Adrenal gland (tissue), 12 donors: ENCODE results near the gene PI4KA. TPM values are rescaled to one million over a fixed set of nuclear protein-coding genes. Genes with fewer than 3 reads are reported as not detected.

Experiments used
- DNase-seq, 7 donors: peaks; one replicate each; pipeline ENCODE4 v3.0.0-alpha.2; 2019 to 2020
- H3K27ac ChIP-seq, 5 donors: fragments of 200-600 bp; sonication (generic) in 4 of 5; 1 replicate in 3 of 5; 2 replicates in 2 of 5; pipeline versions ENCODE4 v1.5.1 to v1.8.0; 2016 to 2020; ENCODE audit warnings: mild to moderate bottlenecking in 1 of 5
- H3K27me3 ChIP-seq: fragments of 200-600 bp; 2 replicates; pipeline ENCODE4 v1.8.0; 2021
- H3K36me3 ChIP-seq, 2 donors: fragments of 200-600 bp; replicated peaks in 1 of 2; 1 replicate in 1 of 2; 2 replicates in 1 of 2; pipeline versions ENCODE4 v1.5.1 to v1.8.0; 2018 to 2022
- H3K4me1 ChIP-seq, 2 donors: fragments of 200-600 bp; replicated peaks in 1 of 2; 1 replicate in 1 of 2; 2 replicates in 1 of 2; pipeline versions ENCODE4 v1.5.1 to v1.8.0; 2018 to 2021
- H3K4me3 ChIP-seq, 4 donors: fragments of 200-600 bp; sonication (generic) in 3 of 4; one replicate each; pipeline ENCODE4 v1.5.1; 2016 to 2018
- H3K9me3 ChIP-seq, 3 donors: fragments of 200-600 bp; sonication (generic) in 1 of 3; replicated peaks in 1 of 3; 1 replicate in 2 of 3; 2 replicates in 1 of 3; pipeline versions ENCODE4 v1.5.1 to v1.8.0; 2016 to 2021
- CTCF ChIP-seq, 6 experiments: fragments of 450-650 bp in 4 of 6; fragments of 200-600 bp in 2 of 6; sonication (generic) in 1 of 6; IDR thresholded peaks; 1 replicate in 5 of 6; 2 replicates in 1 of 6; pipeline versions ENCODE4 v1.5.1 to v1.8.0; 2016 to 2021; ENCODE audit warnings: antibody characterized with exemption in 6 of 6, mild to moderate bottlenecking in 2 of 6, moderate library complexity in 1 of 6
- POLR2A ChIP-seq, 2 donors: fragments of 450-650 bp; IDR thresholded peaks; one replicate each; pipeline ENCODE4 v1.6.1; 2017; ENCODE audit warnings: antibody characterized with exemption in 2 of 2, mild to moderate bottlenecking in 2 of 2, moderate library complexity in 1 of 2
- WGBS, 4 donors: extraction: QIAGEN DNeasy Blood & Tissue Kit in 2 of 4; methylation state at CpG; one replicate each; pipeline versions ENCODE4 v1.1.5 to v1.1.7; 2013 to 2017; 5-methylcytosine and 5-hydroxymethylcytosine counted together
- intact Hi-C, 2 donors: fragments of 100-400 bp; cut with DNase I; formaldehyde crosslinking; loops; one replicate each; pipeline versions ENCODE4 v1.14.1 to v1.15.0; 2022 to 2023
- polyA plus RNA-seq, 3 donors: library from polyadenylated mRNA; stranded (reverse); fragments of 200-250 nt in 2 of 3; fragments of 350-450 nt in 1 of 3; fragmentation: Illumina TruSeq in 1 of 3; extraction: RNeasy Lipid Tissue Mini Kit (QIAGEN cat#74804) in 1 of 3; gene quantifications; one replicate each; pipeline ENCODE4 v1.2.3, GENCODE V29; 2013 to 2014
- total RNA-seq, 9 donors: library from RNA; depleted of rRNA in 4 of 9; stranded (reverse); fragments of >200 nt in 4 of 9; fragments of 120-200 nt in 1 of 9; fragmentation: NEBNext Ultra II Directional in 1 of 9; extraction: Animal tissue kit (Norgen Biotek cat#: 25700) in 1 of 9; gene quantifications; one replicate each; pipeline versions ENCODE4 v1.1.0 to v1.2.4, GENCODE V29; 2013 to 2023
- donor health status: healthy with polysubstance abuse.
- donor health status: Bipolar disorder and iron deficiency.
- donor health status: DM: yes; HTN: yes; CAD: no.
- donor health status: DM: no; HTN: no; CAD: no.
- donor health status: DM: no; HTN: no; CAD: no.
- donor health status: DM: yes; HTN: yes; CAD: no.

The PI4KA gene
- total and polyA plus RNA-seq, 12 donors = 36.4 to 134 (median 85.6) TPM

- Histone ChIP-seq H3K9me3 (no peaks in the 10 kb centered on the region), H3K4me3 (no peak overlapping the region), H3K27ac (no peak overlapping the region), H3K4me1 (peaks cover 0 to 6% of the 10 kb centered on the region in 2 donors), H3K27me3 (no peaks in the 10 kb centered on the region), H3K36me3 (peaks cover 0 to 33% of the 10 kb centered on the region in 2 donors)
- DNase-seq = no peak
- no peak for TF ChIP-seq POLR2A (IDR thresholded peaks at IDR 0.05)
- no peak for TF ChIP-seq CTCF (IDR thresholded peaks at IDR 0.05)
- 91 to 100% (median 95%) methylated on average over 3 of the region's 3 CpGs for WGBS, 4 donors
- intact Hi-C loops = loop anchor here in 1 of 2 donors (10.0 kb wide), 1 partner anchor 58 kb away; no protein-coding TSS in a partner anchor
Measured at GRCh38 chr22:20783300-20783673, 75.3 kb downstream of the PI4KA start.

- no peak overlapping the region for H3K27ac ChIP-seq
- DNase-seq = no peak
- TF ChIP-seq POLR2A (IDR thresholded peaks at IDR 0.05) (no peak), CTCF (IDR thresholded peaks at IDR 0.05) (no peak)
- peaks cover 0 to 28% of the 10 kb centered on the region in 2 donors for H3K36me3 ChIP-seq
- no peaks in the 10 kb centered on the region for H3K27me3 ChIP-seq
- WGBS, 4 donors = 93 to 100% (median 96%) methylated on average over 4 of the region's 4 CpGs
- no peaks in the 10 kb centered on the region for H3K9me3 ChIP-seq
- no peak overlapping the region for H3K4me3 ChIP-seq
- H3K4me1 ChIP-seq = peaks cover 4 to 12% of the 10 kb centered on the region in 2 donors
- intact Hi-C loops = loop anchor here in 1 of 2 donors (10.0 kb wide), 1 partner anchor 58 kb away; no protein-coding TSS in a partner anchor
Measured at GRCh38 chr22:20782596-20783299, 75.9 kb downstream of the PI4KA start.

GRCh38 chr22:20782083-20782482, 76.5 kb downstream of the PI4KA start:
- intact Hi-C loops = loop anchor here in 1 of 2 donors (10.0 kb wide), 1 partner anchor 57 kb away; no protein-coding TSS in a partner anchor
- 86 to 96% (median 91%) methylated on average over 4 of the region's 4 CpGs for WGBS, 4 donors
- no peak overlapping the region for H3K4me3 ChIP-seq
- no peak for TF ChIP-seq POLR2A (IDR thresholded peaks at IDR 0.05)
- TF ChIP-seq CTCF (IDR thresholded peaks at IDR 0.05) = no peak
- DNase-seq = no peak
- peaks cover 8 to 17% of the 10 kb centered on the region in 2 donors for H3K4me1 ChIP-seq
- H3K27ac ChIP-seq = no peak overlapping the region
- H3K27me3 ChIP-seq = no peaks in the 10 kb centered on the region
- peaks cover 0 to 21% of the 10 kb centered on the region in 2 donors for H3K36me3 ChIP-seq
- no peaks in the 10 kb centered on the region for H3K9me3 ChIP-seq

- peaks cover 0 to 15% of the 10 kb centered on the region in 2 donors for H3K36me3 ChIP-seq
- no peak overlapping the region for H3K4me3 ChIP-seq
- DNase-seq = no peak
- intact Hi-C loops = loop anchor here in 1 of 2 donors (10.0 kb wide), 1 partner anchor 57 kb away; no protein-coding TSS in a partner anchor
- 80 to 84% (median 82%) methylated on average over 10 to 11 of the region's 11 CpGs for WGBS, 4 donors
- TF ChIP-seq CTCF (IDR thresholded peaks at IDR 0.05) = no peak
- no peak for TF ChIP-seq POLR2A (IDR thresholded peaks at IDR 0.05)
- no peaks in the 10 kb centered on the region for H3K9me3 ChIP-seq
- H3K4me1 ChIP-seq = peaks cover 8 to 17% of the 10 kb centered on the region in 2 donors
- H3K27ac ChIP-seq = no peak overlapping the region
- no peaks in the 10 kb centered on the region for H3K27me3 ChIP-seq
Measured at GRCh38 chr22:20781272-20781990, 77.2 kb downstream of the PI4KA start.
